Smooth muscle cell of the brain vasculature (primary cell): ENCODE data around the gene FAF1.
A peak's percentile ranks its signal among the peaks of the same experiment; 100 is the strongest.
"Not testable (repeated sequence)": the region's sequence is repeated elsewhere in the genome, so short reads cannot be mapped to it uniquely, and the experiment has no call there.

Experiments
- DNase-seq: peaks from one replicate; pipeline ENCODE4 v3.0.0-alpha.2; 2012; ENCODE audit warnings: low read depth, low spot score

Gene FAF1

DNA sequence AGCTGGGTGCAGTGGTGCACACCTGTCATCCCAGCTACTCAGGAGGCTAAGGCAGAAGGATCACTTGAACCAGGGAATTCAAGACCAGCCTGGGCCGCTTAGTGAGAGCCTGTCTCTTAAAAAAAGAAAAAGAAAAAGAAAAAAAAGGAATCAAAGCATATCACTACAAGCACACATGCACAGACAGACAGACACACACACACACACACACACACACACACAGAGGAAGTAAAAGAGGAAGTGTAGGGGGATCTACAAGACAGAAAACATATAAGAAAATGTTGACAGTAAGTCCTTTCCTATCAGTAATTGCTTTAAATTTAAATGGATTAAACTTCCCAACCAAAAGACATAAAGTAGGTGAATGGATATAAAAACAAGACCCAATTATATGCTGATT is 180.3 kb downstream of the FAF1 start:
- no peak for DNase-seq

DNA sequence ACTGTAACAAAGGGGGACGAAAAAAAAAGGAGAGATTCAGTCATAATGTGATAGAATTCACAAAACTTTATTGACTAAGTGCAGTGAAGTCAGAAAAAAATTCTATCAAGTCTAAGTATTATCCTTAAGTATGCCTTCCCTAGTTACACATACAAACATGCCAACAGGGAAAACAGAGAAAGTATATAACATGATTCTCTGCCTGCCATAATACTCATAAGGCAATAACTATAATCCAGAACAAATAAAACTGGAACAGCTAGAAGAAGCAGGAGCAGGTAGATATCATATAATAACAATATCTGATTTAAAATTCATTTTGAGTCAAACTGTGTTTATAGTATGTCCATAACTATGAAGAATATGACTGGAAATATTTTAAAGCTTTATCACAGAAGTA is 184.3 kb downstream of the FAF1 start:
- no peak for DNase-seq

DNA sequence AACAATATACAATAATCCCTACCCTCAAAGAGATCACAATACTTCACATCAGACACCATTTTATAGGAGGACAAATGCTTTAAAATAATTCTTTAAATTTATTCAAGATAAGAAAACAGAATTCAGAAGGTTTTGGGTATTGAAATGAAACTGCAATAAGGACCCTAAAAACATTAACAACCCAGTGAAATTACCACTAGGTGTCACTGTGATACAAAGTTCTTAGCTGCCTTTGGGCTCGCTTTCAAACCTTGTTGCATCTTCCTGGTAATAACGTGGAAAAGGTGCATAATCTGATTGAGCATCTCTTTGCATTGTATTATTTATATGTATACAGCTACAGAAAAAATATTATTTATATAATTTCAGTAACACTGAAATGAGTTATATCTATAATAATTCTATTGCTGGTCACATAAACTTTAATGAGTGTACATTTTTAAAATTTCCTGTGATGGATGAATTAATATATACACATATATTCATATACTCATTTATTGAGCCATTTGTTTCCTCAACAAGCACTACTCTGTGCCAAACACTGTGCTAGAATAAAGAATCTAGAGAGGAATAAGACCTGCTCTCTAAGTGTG is 185.2 kb downstream of the FAF1 start:
- peak; percentile 39 for DNase-seq

GRCh38 chr1:50766688-50767087 is 193.4 kb downstream of the FAF1 start:
- DNase-seq = no peak

GRCh38 chr1:50756543-50756942 is 203.5 kb downstream of the FAF1 start:
- DNase-seq = not testable (repeated sequence)

- DNase-seq = not testable (repeated sequence)
These were observed 205.3 kb downstream of the FAF1 start for GRCh38 chr1:50754764-50755163.

- peak; percentile 23 for DNase-seq
These were observed 209.9 kb downstream of the FAF1 start for GRCh38 chr1:50750021-50750619.

DNA sequence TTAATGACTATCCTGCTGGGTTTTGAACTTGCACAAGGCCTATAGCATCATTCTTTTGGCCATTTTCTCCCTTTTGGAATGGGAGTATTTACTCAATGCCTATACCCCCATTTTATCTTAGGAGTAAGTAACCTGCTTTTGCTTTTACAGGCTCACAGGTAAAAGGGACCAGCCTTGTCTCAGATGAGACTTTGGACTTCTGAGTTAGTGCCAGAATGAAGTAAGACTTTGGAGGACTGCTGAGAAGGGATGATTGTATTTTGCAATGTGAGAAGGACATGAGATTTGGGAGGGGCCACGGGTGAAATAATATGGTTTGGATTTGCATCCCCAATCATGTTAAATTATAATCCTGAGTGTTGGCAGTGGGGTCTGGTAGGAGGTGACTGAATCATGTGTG is 212.7 kb downstream of the FAF1 start:
- DNase-seq = no peak

GRCh38 chr1:50742523-50742922 is 217.5 kb downstream of the FAF1 start:
- DNase-seq = no peak

DNA sequence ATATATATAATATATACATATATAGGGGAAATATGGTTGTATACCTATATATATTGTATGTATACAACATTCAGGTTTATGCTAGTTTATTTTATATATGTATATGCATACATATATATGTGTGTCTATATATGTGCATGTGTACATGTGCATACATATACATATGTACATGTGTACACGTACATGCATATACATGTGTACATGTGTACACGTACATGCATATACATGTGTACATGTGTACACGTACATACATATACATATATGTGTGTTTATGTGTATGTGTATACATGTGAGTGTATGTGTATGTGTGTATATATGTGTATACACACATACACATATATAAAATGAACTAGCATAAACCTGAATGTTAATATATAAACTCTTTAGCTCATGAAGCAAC is 220.9 kb downstream of the FAF1 start:
- no peak for DNase-seq

DNA sequence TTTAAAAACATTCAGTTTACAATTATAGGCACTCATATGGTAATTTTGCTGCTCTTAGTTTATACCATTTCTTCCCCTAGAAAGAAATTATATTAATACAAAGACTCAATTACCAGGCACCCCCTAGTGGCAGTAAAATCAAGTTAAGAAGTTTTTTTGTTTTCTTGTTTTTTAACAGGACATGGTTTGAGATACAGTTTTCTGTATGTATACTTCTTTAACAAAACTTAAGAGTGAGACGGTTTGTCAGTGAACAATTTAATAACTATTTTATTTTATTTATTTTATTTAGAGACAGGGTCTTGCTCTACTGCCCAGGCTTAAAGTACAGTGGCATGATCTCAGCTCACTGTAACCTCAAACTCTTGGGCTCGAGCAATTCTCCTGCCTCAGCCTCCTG is 224.6 kb downstream of the FAF1 start:
- DNase-seq = peak; percentile 23

DNA sequence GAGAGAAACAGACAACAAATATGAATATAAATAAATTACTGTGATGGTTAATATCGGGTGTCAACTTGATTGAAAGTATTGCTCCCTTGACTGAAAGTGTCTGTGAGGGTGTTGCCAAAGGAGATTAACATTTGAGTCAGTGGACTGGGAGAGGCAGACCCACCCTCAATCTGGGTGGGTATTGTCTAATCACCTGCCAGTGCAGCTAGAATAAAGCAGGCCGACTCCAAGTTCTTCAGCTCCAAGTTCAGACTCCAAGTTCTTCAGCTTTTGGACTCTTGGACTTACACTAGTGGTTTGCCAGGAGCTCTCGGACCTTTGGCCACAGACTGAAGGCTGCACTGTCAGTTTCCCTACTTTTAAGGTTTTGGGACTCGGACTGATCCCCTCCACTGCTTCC is 232.5 kb downstream of the FAF1 start:
- DNase-seq = not testable (repeated sequence)

- DNase-seq = no peak
These were observed 235.3 kb downstream of the FAF1 start for GRCh38 chr1:50724626-50725286.

DNA sequence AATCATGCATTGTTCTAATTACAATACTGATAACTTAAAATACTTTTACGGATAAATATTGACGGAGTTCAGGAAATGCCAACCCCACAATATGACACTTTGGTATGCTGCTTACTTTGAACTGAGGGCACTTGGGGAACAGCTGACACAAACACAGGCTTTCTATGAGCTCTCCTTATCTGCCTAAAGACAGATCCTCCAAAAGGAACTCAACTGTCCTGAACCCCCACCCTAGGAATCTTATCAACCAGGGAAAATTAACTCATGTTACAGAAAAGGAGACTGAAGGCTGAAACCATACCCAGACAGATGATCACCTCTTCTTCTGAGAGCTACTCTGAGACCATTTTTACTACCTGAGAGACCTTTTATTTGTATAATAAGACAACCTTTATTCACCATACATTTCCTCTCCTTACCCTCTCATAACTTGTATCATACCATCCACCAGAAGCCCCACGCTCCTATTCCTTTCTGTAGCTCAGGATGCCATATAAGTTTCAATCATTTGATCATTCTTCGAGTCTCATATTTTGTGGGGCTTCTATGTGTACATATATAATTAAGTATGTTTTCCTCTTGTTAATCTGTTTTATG is 239.5 kb downstream of the FAF1 start:
- DNase-seq = no peak

DNA sequence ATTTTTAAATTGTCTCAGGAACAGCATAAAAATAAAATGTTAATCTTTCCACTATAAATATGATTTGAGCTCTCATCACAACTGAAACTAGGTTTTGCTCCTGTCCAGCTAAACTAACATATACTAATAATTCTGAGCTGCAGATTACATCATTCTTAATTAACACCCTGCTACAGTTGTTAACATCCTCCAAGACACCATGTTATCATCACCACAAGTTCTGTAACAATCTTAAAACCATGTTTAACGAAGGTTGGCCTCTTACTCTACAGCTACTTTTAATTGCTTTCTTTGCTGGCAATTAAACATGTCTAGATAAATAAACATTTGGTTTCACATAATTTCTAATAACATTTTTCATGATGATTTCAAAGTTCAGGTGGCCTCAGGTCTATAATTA is 240.9 kb downstream of the FAF1 start:
- DNase-seq = no peak

- DNase-seq = no peak
These were observed 242.7 kb downstream of the FAF1 start for GRCh38 chr1:50717327-50717726.

DNA sequence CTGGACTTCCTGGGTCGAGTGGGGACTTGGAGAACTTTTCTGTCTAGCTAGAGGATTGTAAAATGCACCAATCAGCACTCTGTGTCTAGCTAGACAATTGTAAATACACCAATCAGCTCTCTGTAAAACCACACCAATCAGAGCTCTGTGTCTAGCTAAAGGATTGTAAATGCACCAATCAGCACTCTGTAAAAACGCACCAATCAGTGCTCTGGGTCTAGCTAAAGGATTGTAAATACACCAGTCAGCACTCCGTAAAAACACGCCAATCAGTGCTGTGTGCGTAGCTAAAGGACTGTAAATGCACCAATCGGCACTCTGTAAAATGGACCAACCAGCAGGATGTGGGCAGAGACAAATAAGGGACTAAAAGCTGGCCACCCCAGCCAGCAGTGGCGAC is 243.6 kb downstream of the FAF1 start:
- DNase-seq = not testable (repeated sequence)

DNA sequence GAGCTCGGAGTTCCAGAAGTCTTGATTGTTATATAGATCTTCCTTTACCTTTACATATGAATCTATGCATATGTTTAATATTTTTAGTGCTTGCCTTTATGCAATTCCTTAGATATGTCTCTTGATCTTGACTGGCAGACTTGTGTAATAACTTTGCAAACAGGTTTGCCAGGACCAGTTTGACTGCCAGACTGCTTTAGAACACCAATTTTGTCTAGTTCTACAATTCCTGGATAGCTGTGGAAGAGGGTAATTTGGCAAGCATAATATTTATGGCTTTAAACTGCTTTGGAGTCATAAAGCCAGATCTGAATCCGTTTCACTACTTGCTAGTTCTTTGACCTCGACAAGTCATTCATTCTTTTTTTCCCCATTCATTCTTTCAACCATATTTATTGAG is 250.0 kb downstream of the FAF1 start:
- no peak for DNase-seq

DNA sequence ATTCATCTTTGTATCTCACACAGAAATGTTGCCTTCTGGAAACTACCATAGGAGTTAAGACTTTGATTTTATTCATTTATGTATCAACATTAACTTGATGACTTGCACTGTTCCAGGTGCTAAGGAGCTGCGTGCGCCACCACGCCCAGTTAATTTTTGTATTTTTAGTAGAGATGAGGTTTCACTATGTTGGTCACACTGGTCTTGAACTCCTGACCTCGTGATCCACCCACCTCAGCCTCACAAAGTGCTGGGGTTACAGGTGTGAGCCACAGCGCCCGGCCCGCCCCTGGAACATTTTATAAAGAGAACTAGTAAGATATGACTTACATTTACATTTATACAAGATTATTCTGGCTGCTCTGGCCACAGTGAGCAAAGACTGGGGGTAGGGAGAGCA is 252.2 kb downstream of the FAF1 start:
- DNase-seq = no peak

- no peak for DNase-seq
These were observed 254.4 kb downstream of the FAF1 start for GRCh38 chr1:50705699-50706098.

GRCh38 chr1:50705041-50705440 is 255.0 kb downstream of the FAF1 start:
- DNase-seq = no peak

DNA sequence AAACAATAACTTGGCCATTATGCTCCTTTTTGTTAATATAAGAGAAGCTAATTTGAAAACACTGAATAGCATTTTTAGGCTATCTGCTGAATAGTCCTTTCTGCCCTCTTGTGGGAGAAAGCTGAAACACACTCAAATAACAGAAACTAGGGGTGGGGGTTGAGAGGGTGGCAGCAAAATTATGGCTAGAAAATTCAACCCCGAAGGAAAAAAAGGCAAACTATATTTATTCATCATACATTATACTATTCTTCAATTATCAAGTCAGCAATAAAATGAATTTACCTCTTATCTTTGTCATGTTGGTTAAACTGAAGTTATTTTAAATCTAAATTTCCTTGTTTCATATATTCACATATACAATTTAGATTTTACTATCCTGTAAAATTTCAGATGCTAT is 255.9 kb downstream of the FAF1 start:
- DNase-seq = peak; percentile 12

- DNase-seq = no peak
These were observed 256.8 kb downstream of the FAF1 start for GRCh38 chr1:50703240-50703639.
